GM19397 (cell line): ENCODE measurements around the gene MYO7A.
A peak's percentile ranks its signal among the peaks of the same experiment; 100 is the strongest.

Experiments
- ATAC-seq: cut with Tn5 transposase; IDR thresholded peaks from one replicate; pipeline ENCODE4 v1.9.1; 2021; ENCODE audit warnings: mild to moderate bottlenecking, moderate library complexity; ENCODE audit not compliant: unreplicated experiment

Gene MYO7A

GRCh38 chr11:77127920-77128691 is at the start of gene MYO7A:
Gene MYO7A (plus strand): TSS chr11:77128246. CDS start chr11:77130635, 2,389 bp downstream.
- no peak for ATAC-seq

GRCh38 chr11:77079666-77080065 is 48.4 kb upstream of the MYO7A start:
- ATAC-seq: no peak

- ATAC-seq: no peak
Observed at GRCh38 chr11:77080643-77081210, 47.3 kb upstream of the MYO7A start.

GRCh38 chr11:77081381-77081851 is 46.6 kb upstream of the MYO7A start:
- no peak for ATAC-seq

- no peak for ATAC-seq
Observed at GRCh38 chr11:77081976-77082836, 45.8 kb upstream of the MYO7A start.

GRCh38 chr11:77082838-77083565 is 45.0 kb upstream of the MYO7A start:
- no peak for ATAC-seq

GRCh38 chr11:77083566-77084245 is 44.3 kb upstream of the MYO7A start:
- no peak for ATAC-seq

GRCh38 chr11:77084581-77085191 is 43.4 kb upstream of the MYO7A start:
- no peak for ATAC-seq

- no peak for ATAC-seq
Observed at GRCh38 chr11:77085652-77086051, 42.4 kb upstream of the MYO7A start.

- no peak for ATAC-seq
Observed at GRCh38 chr11:77086521-77087472, 41.2 kb upstream of the MYO7A start.

- ATAC-seq: no peak
Observed at GRCh38 chr11:77087723-77088225, 40.3 kb upstream of the MYO7A start.

- ATAC-seq: no peak
Observed at GRCh38 chr11:77088236-77089003, 39.6 kb upstream of the MYO7A start.

GRCh38 chr11:77089004-77089545 is 39.0 kb upstream of the MYO7A start:
- ATAC-seq: no peak

- no peak for ATAC-seq
Observed at GRCh38 chr11:77090046-77090372, 38.0 kb upstream of the MYO7A start.

- ATAC-seq: no peak
Observed at GRCh38 chr11:77090373-77091111, 37.5 kb upstream of the MYO7A start.

GRCh38 chr11:77091146-77091940 is 36.7 kb upstream of the MYO7A start:
- peak; percentile 68 for ATAC-seq
